Transverse colon (tissue), 4 donors: ENCODE measurements around the gene RNF5. TPM values are rescaled to one million over a fixed set of nuclear protein-coding genes. Genes with fewer than 3 reads are reported as not detected.

Source experiments
- DNase-seq: peaks from one replicate; pipeline ENCODE4 v3.0.0-alpha.2; 2019
- H3K27ac ChIP-seq, 4 donors: fragments of 200-600 bp; sonication (generic); 2 replicates each; pipeline ENCODE4 v1.5.1; 2016 to 2018; ENCODE audit warnings: inconsistent platforms in 4 of 4
- H3K27me3 ChIP-seq: fragments of 200-600 bp; sonication (generic); 2 replicates; pipeline ENCODE4 v1.5.1; 2017; ENCODE audit warnings: inconsistent platforms
- H3K36me3 ChIP-seq, 4 donors: fragments of 200-600 bp; sonication (generic); 2 replicates each; pipeline ENCODE4 v1.5.1; 2017 to 2019; ENCODE audit warnings: inconsistent platforms in 4 of 4
- H3K4me1 ChIP-seq, 4 donors: fragments of 200-600 bp; sonication (generic); 2 replicates each; pipeline ENCODE4 v1.5.1; 2017 to 2020; ENCODE audit warnings: inconsistent platforms in 4 of 4
- H3K4me3 ChIP-seq, 4 donors: fragments of 200-600 bp; sonication (generic); 1 replicate in 1 of 4; 2 replicates in 3 of 4; pipeline versions ENCODE4 v1.5.1 to v1.6.1; 2017 to 2019; ENCODE audit warnings: inconsistent platforms in 4 of 4
- H3K9me3 ChIP-seq, 2 donors: fragments of 200-600 bp; sonication (generic); 2 replicates each; pipeline ENCODE4 v1.5.1; 2017 to 2019; ENCODE audit warnings: inconsistent platforms in 2 of 2
- CTCF ChIP-seq, 5 experiments: fragments of 200-600 bp in 3 of 5; fragments of 450-650 bp in 2 of 5; sonication (generic) in 3 of 5; IDR thresholded peaks; 1 replicate in 2 of 5; 2 replicates in 3 of 5; pipeline ENCODE4 v1.5.1; 2016 to 2017; ENCODE audit warnings: antibody characterized with exemption in 5 of 5, inconsistent platforms in 3 of 5, mild to moderate bottlenecking in 2 of 5, moderate library complexity in 1 of 5
- EP300 ChIP-seq: sonication (generic); formaldehyde crosslinking; IDR thresholded peaks from one replicate; pipeline ENCODE4 v1.6.1; 2017; ENCODE audit warnings: antibody characterized with exemption, low read depth
- POLR2A ChIP-seq: fragments of 450-650 bp; IDR thresholded peaks from one replicate; pipeline ENCODE4 v1.6.1; 2016; ENCODE audit warnings: antibody characterized with exemption, mild to moderate bottlenecking, moderate library complexity
- POLR2AphosphoS5 ChIP-seq, 3 donors: sonication (generic); formaldehyde crosslinking; IDR thresholded peaks; one replicate each; pipeline ENCODE4 v1.6.1; 2016; ENCODE audit warnings: antibody characterized with exemption in 3 of 3
- WGBS, 2 donors: methylation state at CpG; one replicate each; pipeline ENCODE4 v1.1.5; 2018; ENCODE audit warnings: low coverage in 1 of 2; 5-methylcytosine and 5-hydroxymethylcytosine counted together
- in situ Hi-C, 4 donors: fragments of 200-750 bp; cut with MboI; loops; one replicate each; pipeline versions ENCODE4 v1.15.0 to v1.15.1; 2017; ENCODE audit warnings: low sequenced_read_pairs in 3 of 4, low pct_ligation_motif_present in 1 of 4, low pct_unique_long_range_greater_than_20kb in 1 of 4
- intact Hi-C: fragments of 100-400 bp; cut with DNase I; formaldehyde crosslinking; loops from one replicate; pipeline ENCODE4 v1.15.1; 2023; ENCODE audit warnings: low total_unique reads
- total RNA-seq, 4 donors: library from RNA; depleted of rRNA; stranded (reverse); fragments of >200 nt; gene quantifications; one replicate each; pipeline ENCODE4 v1.1.0, GENCODE V29; 2016

The RNF5 gene
- total RNA-seq, 4 donors from 2014 or later = 36.0 to 212 (median 120) TPM

- no peak overlapping the region for H3K4me3 ChIP-seq
- peaks cover 0 to 23% (median 20%) of the 10 kb centered on the region in 4 donors for H3K4me1 ChIP-seq
- peaks cover 13% of the 10 kb centered on the region for H3K27me3 ChIP-seq
- 70 to 96% methylated on average over 2 to 4 of the region's 4 CpGs for WGBS, 2 donors
- no peak for TF ChIP-seq CTCF (IDR thresholded peaks at IDR 0.05)
- no peak for TF ChIP-seq EP300
- TF ChIP-seq POLR2A = no peak
- no peak for TF ChIP-seq POLR2AphosphoS5 (IDR thresholded peaks at IDR 0.05)
- in situ Hi-C loops (no loop called here), intact Hi-C loops (no loop called here)
- no peak for DNase-seq
- no peaks in the 10 kb centered on the region for H3K36me3 ChIP-seq
- H3K27ac ChIP-seq = no peak overlapping the region
- H3K9me3 ChIP-seq = no peaks in the 10 kb centered on the region
Observed at GRCh38 chr6:32147401-32148132, 30.6 kb upstream of the RNF5 start.

GRCh38 chr6:32148289-32149091 is 29.7 kb upstream of the RNF5 start:
- peak; percentile 58 for DNase-seq
- 33 to 60% methylated on average over 23 to 39 of the region's 39 CpGs for WGBS, 2 donors
- H3K4me3 ChIP-seq = peak overlapping the region in 3 of 4 donors; percentile 14 to 38 (median 19)

GRCh38 chr6:32149092-32149755 is 29.0 kb upstream of the RNF5 start:
- in situ Hi-C loops (no loop called here), intact Hi-C loops (no loop called here)
- Histone ChIP-seq H3K4me1 (peaks cover 0 to 29% (median 27%) of the 10 kb centered on the region in 4 donors), H3K27ac (no peak overlapping the region), H3K27me3 (peaks cover 13% of the 10 kb centered on the region), H3K4me3 (peak overlapping the region in 1 of 4 donors; percentile 38), H3K9me3 (no peaks in the 10 kb centered on the region), H3K36me3 (no peaks in the 10 kb centered on the region)
- WGBS, 2 donors = 76 to 86% methylated on average over 14 to 47 of the region's 47 CpGs
- DNase-seq = no peak
- no peak for TF ChIP-seq POLR2AphosphoS5 (IDR thresholded peaks at IDR 0.05)
- no peak for TF ChIP-seq CTCF (IDR thresholded peaks at IDR 0.05)
- no peak for TF ChIP-seq EP300
- no peak for TF ChIP-seq POLR2A

More at GRCh38 chr6:32148289-32149091, 29.7 kb upstream of the RNF5 start:
- TF ChIP-seq POLR2A (no peak), POLR2AphosphoS5 (IDR thresholded peaks at IDR 0.05) (no peak), CTCF (IDR thresholded peaks at IDR 0.05) (peak in 1 of 5 experiments; percentile 8), EP300 (no peak)
- Histone ChIP-seq H3K27ac (no peak overlapping the region), H3K4me1 (peaks cover 0 to 32% (median 29%) of the 10 kb centered on the region in 4 donors), H3K9me3 (no peaks in the 10 kb centered on the region), H3K36me3 (no peaks in the 10 kb centered on the region), H3K27me3 (peaks cover 13% of the 10 kb centered on the region)
- in situ Hi-C loops (no loop called here), intact Hi-C loops (no loop called here)
